ENCODE results near the gene XRCC5. TPM values are rescaled to one million over a fixed set of nuclear protein-coding genes. Genes with fewer than 3 reads are reported as not detected.

XRCC5 gene
- polyA plus RNA-seq (2012; ENCODE audit: insufficient read length, low read depth) = 113 TPM

DNA sequence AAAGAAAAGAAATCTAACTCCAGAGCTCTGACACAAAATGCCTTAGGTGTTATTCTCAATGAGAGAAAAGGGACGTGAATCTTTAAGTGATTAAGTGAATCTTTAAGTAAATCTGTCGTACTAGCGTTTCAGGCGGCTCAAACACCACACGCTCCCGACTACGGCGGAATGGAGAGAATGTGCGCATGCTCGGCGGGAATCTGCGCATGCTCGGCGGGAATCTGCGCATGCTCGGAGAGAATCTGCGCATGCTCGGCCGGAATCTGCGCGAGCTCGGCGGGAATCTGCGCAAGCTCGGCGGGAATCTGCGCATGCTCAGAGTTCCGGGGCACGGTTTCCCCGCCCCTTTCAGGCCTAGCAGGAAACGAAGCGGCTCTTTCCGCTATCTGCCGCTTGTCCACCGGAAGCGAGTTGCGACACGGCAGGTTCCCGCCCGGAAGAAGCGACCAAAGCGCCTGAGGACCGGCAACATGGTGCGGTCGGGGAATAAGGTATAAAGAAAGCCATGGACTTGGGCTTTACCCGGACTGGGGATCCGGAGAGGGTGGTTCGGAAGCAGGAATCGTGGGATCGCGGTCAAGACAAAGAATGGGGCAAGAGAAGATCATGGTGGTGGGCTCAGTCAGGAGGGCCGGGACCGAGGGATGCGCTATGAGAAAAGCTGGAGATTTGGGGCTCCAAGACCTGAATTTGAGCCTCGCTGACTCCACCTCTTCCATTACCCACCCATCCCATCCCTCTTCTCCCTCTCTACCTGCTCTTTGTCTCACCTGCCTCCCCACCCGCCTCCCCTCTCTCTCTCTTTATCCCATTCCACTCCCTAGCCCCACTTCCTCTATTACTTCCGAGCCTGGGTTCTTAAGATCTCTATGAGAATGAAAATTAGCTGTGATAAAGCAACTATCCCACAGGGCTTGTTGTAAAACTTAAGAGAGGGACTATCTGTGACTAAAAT lies at the start of gene XRCC5:
TSS of gene XRCC5 (plus strand) at position 382 of the 955 bp plus-strand sequence. CDS start at position 471, 89 bp downstream.
- no peak for TF ChIP-seq SIN3A (IDR thresholded peaks at IDR 0.05; ENCODE audit: borderline replicate concordance, insufficient read depth, low read length)
- TF ChIP-seq POLR2AphosphoS5 (IDR thresholded peaks at IDR 0.05; ENCODE audit: low read depth, low read length) = peak; percentile 93; the same call in 1 of the 2 replicates
- TF ChIP-seq TAF1 (IDR thresholded peaks at IDR 0.05; ENCODE audit: borderline replicate concordance, insufficient read depth, low read length) = peak; percentile 93

DNA sequence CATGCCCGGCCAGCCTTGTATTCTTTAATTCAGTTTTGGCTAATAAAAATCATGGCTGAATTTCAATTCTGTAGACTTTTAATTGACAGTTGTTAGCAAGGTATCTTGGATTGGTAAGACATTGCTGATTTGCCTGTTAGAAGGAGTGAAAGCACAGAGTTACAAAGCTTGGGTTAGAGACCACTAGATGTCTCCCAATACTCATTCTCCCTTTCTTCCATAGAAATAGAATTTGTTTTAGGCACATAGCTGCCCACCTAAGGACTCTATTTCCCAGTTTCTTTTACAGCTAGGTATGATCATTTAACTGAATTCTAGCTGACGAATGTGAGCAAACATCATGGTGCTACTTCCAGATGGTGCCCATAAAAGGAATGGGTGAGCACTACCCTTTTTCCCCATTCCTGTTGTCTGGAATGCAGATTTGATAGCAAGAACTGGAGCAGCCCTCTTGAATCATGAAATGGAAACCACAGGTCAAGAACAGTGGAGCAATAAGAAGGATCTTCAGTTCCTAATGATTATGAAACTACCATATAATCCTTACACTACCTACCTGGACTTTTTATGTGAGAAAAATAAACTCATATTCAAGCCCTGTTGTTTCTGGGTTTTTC lies 45.0 kb upstream of the XRCC5 start:
- TF ChIP-seq POLR2AphosphoS5 (IDR thresholded peaks at IDR 0.05; ENCODE audit: low read depth, low read length) (no peak), FOXP2 (optimal IDR thresholded peaks at IDR 0.05; ENCODE audit: borderline replicate concordance, extremely low read depth, extremely low read length, insufficient read depth) (no peak), SIN3A (IDR thresholded peaks at IDR 0.05; ENCODE audit: borderline replicate concordance, insufficient read depth, low read length) (no peak), TAF1 (IDR thresholded peaks at IDR 0.05; ENCODE audit: borderline replicate concordance, insufficient read depth, low read length) (no peak)
- TF ChIP-seq, protein P1, sequence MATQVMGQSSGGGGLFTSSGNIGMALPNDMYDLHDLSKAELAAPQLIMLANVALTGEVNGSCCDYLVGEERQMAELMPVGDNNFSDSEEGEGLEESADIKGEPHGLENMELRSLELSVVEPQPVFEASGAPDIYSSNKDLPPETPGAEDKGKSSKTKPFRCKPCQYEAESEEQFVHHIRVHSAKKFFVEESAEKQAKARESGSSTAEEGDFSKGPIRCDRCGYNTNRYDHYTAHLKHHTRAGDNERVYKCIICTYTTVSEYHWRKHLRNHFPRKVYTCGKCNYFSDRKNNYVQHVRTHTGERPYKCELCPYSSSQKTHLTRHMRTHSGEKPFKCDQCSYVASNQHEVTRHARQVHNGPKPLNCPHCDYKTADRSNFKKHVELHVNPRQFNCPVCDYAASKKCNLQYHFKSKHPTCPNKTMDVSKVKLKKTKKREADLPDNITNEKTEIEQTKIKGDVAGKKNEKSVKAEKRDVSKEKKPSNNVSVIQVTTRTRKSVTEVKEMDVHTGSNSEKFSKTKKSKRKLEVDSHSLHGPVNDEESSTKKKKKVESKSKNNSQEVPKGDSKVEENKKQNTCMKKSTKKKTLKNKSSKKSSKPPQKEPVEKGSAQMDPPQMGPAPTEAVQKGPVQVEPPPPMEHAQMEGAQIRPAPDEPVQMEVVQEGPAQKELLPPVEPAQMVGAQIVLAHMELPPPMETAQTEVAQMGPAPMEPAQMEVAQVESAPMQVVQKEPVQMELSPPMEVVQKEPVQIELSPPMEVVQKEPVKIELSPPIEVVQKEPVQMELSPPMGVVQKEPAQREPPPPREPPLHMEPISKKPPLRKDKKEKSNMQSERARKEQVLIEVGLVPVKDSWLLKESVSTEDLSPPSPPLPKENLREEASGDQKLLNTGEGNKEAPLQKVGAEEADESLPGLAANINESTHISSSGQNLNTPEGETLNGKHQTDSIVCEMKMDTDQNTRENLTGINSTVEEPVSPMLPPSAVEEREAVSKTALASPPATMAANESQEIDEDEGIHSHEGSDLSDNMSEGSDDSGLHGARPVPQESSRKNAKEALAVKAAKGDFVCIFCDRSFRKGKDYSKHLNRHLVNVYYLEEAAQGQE (IDR thresholded peaks at IDR 0.05; ENCODE audit: insufficient read depth in 1 of 2, low read depth in 2 of 2, low read length in 2 of 2) = no peak

DNA sequence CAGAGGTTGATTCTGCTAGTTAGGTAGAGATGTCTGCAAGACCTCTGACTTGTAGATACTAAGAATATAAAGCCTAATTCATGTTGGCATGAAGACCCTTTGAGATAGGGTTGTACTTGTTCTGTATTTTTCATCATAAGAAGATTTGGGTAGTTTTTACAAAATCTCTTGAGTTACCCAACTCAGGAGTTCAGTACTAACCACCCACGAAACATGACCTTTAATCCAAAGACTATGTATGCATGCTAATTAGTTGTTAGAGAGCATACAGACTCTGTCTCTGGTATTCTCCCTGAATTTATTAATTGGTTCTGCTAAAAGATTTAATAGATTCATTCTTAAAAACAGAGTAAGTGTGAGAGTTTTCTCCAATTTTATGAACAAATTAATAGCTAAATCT lies 44.5 kb upstream of the XRCC5 start:
- TF ChIP-seq SIN3A (IDR thresholded peaks at IDR 0.05; ENCODE audit: borderline replicate concordance, insufficient read depth, low read length) (no peak), POLR2AphosphoS5 (IDR thresholded peaks at IDR 0.05; ENCODE audit: low read depth, low read length) (no peak)
- TF ChIP-seq, protein P1 (IDR thresholded peaks at IDR 0.05; ENCODE audit: insufficient read depth in 1 of 2, low read depth in 2 of 2, low read length in 2 of 2) = no peak

DNA sequence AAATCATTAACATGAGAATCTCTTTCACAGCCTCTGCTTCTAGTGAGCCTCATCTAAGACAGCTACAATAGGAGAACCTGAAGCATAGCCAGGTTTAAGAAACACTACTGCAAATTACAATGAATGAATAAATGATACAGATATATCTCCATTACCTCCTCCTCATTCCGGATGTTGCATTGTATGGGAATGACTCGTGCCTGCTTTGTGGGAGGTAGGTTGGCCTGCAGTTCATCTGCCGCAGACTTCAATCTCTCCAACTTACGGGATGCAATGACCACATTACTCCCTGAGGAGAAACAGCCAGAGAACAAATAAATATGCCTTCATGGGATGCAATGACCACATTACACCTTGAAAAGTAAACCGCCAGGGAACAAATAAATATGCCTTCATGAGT lies 42.9 kb upstream of the XRCC5 start:
- TF ChIP-seq, protein P1 (IDR thresholded peaks at IDR 0.05; ENCODE audit: insufficient read depth in 1 of 2, low read depth in 2 of 2, low read length in 2 of 2) = no peak
- TF ChIP-seq FOXP2 (optimal IDR thresholded peaks at IDR 0.05; ENCODE audit: borderline replicate concordance, extremely low read depth, extremely low read length, insufficient read depth) = no peak
- no peak for TF ChIP-seq TAF1 (IDR thresholded peaks at IDR 0.05; ENCODE audit: borderline replicate concordance, insufficient read depth, low read length)
- TF ChIP-seq POLR2AphosphoS5 (IDR thresholded peaks at IDR 0.05; ENCODE audit: low read depth, low read length) = no peak
- no peak for TF ChIP-seq SIN3A (IDR thresholded peaks at IDR 0.05; ENCODE audit: borderline replicate concordance, insufficient read depth, low read length)

DNA sequence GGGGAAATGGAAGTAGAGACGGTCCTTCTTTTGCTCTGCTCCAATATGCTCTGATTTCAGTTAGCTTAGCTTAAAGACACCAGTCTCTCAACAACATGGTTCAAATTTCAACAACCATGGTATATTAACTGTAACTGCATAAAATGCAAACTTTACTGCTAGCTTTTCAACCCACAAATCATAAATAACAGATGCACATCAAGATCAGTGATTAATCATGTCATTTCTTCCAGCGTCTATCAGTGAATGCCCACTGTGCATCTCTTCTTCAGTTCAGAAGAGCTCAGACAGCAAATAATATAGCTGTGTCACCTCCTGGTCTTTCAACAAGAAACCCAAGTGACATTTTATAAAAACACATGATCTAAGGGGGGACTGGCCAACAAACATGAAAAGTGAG lies 40.1 kb upstream of the XRCC5 start:
- TF ChIP-seq TAF1 (IDR thresholded peaks at IDR 0.05; ENCODE audit: borderline replicate concordance, insufficient read depth, low read length) (no peak), SIN3A (IDR thresholded peaks at IDR 0.05; ENCODE audit: borderline replicate concordance, insufficient read depth, low read length) (no peak), POLR2AphosphoS5 (IDR thresholded peaks at IDR 0.05; ENCODE audit: low read depth, low read length) (no peak), FOXP2 (optimal IDR thresholded peaks at IDR 0.05; ENCODE audit: borderline replicate concordance, extremely low read depth, extremely low read length, insufficient read depth) (no peak)
- TF ChIP-seq, protein P1 (IDR thresholded peaks at IDR 0.05; ENCODE audit: insufficient read depth in 1 of 2, low read depth in 2 of 2, low read length in 2 of 2) = no peak

All from PFSK-1 (cell line).